Posterior cingulate gyrus (tissue), 11 donors: ENCODE data around the gene TRPC4AP.
A peak's percentile ranks its signal among the peaks of the same experiment; 100 is the strongest.

Source experiments
- DNase-seq, 10 donors: peaks; one replicate each; pipeline versions ENCODE4 v3.0.0 to v3.0.0-alpha.2; 2020 to 2021; ENCODE audit warnings: mixed read lengths in 3 of 10
- intact Hi-C: fragments of 100-400 bp; cut with DNase I; formaldehyde crosslinking; loops from one replicate; pipeline ENCODE4 v1.15.1; 2023

Gene TRPC4AP

DNA sequence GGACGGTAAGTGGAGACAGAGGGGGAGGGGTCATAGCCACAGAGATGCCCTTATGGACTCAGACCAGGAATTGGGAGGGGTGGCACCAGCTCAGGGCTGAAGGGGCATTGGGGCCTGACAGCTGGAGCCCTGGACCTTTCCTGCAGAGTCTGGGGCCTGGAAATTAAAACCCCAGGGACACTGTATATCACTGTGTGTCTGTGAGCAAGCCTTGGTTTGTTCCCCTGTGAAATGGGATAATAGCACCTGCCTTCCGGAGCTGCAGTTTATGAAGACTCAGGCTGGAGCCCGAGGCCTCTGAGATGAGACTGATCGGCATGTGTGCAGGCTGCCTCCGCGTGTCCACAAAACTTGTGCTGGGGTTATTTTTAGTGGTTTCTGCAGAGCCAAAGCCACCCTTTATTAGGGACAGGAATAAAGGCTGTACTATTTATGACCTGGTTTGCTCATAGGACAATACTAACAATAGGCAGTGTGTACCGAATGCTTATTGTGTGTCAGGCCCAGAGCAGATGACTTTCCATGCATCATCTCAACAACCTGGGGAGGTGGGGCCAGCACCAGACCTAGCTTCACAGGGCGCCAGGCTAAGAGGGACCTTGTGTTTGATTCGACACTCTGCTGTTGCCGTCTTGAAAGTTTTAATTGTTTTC is 114.4 kb downstream of the TRPC4AP start:
- intact Hi-C loops = no loop called here
- DNase-seq = peak in 3 of 10 donors; percentile 18 to 66 (median 31)

GRCh38 chr20:34977365-34978091 is 115.1 kb downstream of the TRPC4AP start:
- intact Hi-C loops = no loop called here
- peak in 3 of 10 donors; percentile 42 to 55 (median 45) for DNase-seq

- intact Hi-C loops = no loop called here
- DNase-seq = peak in 2 of 10 donors; percentile 34 to 47
Observed at GRCh38 chr20:34976286-34976685, 116.3 kb downstream of the TRPC4AP start.

GRCh38 chr20:34974246-34974645 is 118.4 kb downstream of the TRPC4AP start:
- peak in 1 of 10 donors; percentile 12 for DNase-seq
- intact Hi-C loops = loop anchor here (5.0 kb wide), 1 partner anchor 118 kb away; the partner anchor contains the start of gene TRPC4AP

DNA sequence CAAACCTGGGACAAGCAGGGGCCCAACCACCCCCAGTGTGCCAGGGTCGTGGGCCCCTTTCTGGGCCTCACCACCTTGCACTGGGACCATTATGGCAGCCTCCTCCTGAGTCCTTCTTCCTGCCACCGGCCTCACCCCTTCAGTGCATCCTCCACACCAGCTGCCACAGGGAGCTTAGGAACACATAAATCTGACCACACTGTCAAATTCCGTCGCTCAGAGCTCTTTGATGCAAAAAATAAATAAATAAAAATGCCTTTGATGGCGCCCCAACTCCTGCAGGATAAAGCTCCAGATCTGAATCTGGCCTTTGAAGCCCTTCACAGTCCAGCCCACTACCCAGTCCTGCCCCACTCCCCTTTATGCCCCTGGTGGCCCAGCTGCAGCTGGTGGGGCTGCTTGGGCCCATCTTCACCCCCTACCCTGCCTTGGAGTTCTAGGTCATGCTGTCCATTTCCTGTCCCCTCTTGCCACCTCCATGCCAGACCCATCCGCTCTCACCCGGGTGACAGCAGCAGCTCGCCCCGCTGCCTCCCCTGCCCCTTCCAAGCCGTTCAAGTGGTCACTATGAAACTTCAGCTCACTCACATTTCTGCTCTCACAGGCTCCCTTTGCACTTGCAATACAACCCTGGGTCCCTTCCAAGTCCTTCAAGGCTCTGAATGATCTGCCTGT is 120.9 kb downstream of the TRPC4AP start:
- intact Hi-C loops = loop anchor here (5.0 kb wide), 1 partner anchor 121 kb away; the partner anchor contains the start of gene TRPC4AP
- peak in 2 of 10 donors; percentile 58 to 74 for DNase-seq

GRCh38 chr20:34970846-34971560 is 121.6 kb downstream of the TRPC4AP start:
- intact Hi-C loops = loop anchor here (5.0 kb wide), 1 partner anchor 121 kb away; the partner anchor contains the start of gene TRPC4AP
- peak in 2 of 10 donors; percentile 49 to 83 for DNase-seq

- peak in 8 of 10 donors; percentile 48 to 96 (median 68) for DNase-seq
- intact Hi-C loops = loop anchor here (5.0 kb wide), 1 partner anchor 122 kb away; the partner anchor contains the start of gene TRPC4AP
Observed at GRCh38 chr20:34970193-34970840, 122.3 kb downstream of the TRPC4AP start.

GRCh38 chr20:34968042-34968775 is 124.4 kb downstream of the TRPC4AP start:
- DNase-seq = peak in 1 of 10 donors; percentile 52
- intact Hi-C loops = no loop called here

GRCh38 chr20:34967421-34967820 is 125.2 kb downstream of the TRPC4AP start:
- intact Hi-C loops = no loop called here

DNA sequence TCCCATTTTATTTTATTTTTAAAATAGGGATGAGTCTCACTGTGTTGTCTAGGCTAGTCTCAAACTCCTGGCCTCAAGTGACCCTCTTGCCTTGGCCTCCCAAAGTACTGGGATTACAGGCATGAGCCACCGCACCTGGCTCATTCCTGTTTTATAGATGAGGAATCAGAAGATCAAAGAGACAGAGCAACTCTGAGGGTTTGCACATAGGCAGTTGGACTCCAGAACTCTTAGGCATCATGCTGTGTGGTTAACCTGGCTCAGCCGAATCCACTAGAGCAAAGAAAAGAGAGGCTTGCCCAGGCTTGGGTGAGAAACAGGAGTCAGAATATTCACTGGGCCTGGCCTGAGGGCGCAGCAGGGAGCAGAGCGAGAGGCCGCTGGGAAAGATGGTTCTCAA is 127.6 kb downstream of the TRPC4AP start:
- intact Hi-C loops = no loop called here
- DNase-seq = no peak

More at GRCh38 chr20:34967421-34967820, 125.2 kb downstream of the TRPC4AP start:
- DNase-seq = peak in 1 of 10 donors; percentile 68

DNA sequence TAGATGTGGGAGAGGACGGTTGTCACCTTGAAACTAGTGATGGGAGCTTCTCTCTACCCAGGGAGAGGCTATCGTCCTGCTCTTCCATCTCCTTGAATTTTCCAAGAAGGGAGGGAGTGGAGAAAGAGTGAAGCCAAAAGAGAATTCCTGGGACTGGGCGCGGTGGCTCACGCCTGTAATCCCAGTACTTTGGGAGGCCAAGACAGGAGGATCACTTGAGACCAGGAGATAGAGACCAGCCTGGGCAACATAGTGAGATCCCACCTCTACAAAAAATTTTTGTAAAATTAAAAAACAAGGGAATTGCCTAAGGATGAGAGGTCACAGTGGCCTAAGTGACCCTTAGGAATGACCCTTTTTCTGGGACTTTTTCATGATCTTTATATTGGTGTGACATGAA is 128.1 kb downstream of the TRPC4AP start:
- no peak for DNase-seq
- intact Hi-C loops = no loop called here

GRCh38 chr20:34956751-34957472 is 135.7 kb downstream of the TRPC4AP start:
- peak in 1 of 10 donors; percentile 55 for DNase-seq
- intact Hi-C loops = loop anchor here (5.0 kb wide), 1 partner anchor 40 kb away; no protein-coding TSS in a partner anchor

DNA sequence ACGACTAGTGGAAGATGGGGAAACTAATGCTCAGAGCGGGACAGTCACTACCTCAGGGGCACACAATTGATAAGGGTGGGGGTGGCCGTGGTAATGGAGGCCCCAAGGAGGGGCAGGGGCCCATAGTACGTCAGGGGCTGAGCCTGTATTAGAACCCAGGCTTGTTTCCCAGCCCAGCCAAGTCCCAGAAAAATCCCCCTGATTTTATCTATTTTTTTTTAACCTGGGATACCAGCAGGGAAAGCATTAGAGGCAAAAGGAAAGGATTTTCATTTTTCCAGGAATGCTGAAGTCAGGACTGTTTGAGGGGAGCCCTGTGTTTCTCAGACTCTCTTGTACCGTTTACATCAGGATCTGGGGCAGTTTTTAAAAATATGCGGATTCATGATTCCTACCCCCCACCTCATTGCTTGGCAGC is 136.6 kb downstream of the TRPC4AP start:
- intact Hi-C loops = loop anchor here (5.0 kb wide), 1 partner anchor 41 kb away; no protein-coding TSS in a partner anchor
- DNase-seq = peak in 1 of 10 donors; percentile 3

DNA sequence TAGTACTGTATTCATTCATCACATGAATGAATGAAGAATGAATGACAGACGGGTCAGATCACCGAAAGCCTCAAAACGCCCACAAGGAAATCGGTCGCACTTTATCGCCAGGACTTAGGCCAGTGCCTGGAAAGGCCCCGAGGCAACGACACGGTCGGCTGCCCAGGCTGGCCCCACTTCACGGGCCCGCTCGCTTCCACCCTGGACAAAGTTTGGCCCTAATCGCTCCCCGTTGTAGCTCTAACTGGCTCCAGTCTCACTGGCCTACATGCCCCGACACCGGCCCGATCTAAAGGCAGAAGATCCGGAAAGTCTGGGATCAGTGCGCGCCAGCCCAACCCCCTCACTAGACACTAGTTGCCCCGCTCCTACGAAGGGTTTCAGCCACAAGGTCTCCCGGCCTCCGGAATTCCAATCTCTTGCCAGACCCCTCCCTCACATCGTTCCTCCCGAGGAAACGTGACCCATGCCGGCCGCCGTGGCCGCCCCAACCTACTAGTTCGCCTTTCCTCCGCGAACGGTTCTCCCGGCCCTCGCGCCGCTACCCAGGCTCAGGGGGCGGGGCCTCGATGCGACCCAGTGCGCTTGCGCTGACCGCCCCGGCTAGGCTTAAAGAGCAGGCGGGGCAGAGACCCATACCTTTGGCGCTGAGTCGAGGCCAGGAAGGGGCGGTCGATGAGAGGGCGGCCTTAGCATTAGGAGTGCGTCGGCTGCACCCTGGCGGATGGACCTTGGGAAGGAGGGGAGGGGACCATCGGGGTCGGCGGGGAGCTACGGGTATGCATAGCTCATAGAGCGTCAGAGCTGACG is 137.2 kb downstream of the TRPC4AP start, which contains the start of the genes GSS and MYH7B:
TSS of gene GSS (minus strand) at position 576 of the 810 bp plus-strand sequence. CDS start 3,954 bp downstream, outside the sequence.
TSS of gene MYH7B (plus strand) at position 638 of the 810 bp plus-strand sequence. CDS start 22,138 bp downstream, outside the sequence.
- intact Hi-C loops = loop anchor here (1.0 to 5.0 kb wide), 3 partner anchors 42 to 137 kb away; partner anchors contain the start of gene TRPC4AP
- peak; percentile 93 to 99 (median 96) for DNase-seq

GRCh38 chr20:34954904-34955230 is 137.7 kb downstream of the TRPC4AP start:
- DNase-seq = peak in 3 of 10 donors; percentile 25 to 88 (median 69)
- intact Hi-C loops = loop anchor here (1.0 to 5.0 kb wide), 3 partner anchors 42 to 138 kb away; partner anchors contain the start of gene TRPC4AP

DNA sequence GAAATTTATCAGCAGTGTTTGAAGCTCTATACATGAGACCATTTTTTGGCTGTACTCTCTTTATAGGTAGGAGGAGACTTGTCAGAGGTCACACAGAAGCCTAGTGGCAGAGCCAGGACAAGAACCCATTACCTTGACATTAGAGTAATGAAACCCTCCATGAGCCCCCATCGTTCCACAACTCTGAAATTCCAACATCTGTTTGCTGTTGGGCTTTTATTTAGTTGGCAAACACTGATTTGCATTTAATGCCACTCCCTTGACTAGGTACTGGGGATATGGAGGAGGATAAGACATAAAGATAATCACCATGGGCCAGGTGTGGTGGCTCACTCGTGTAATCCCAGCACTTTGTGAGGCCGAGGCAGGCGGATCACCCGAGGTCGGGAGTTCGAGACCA is 138.6 kb downstream of the TRPC4AP start:
- intact Hi-C loops = loop anchor here (2.0 kb wide), 1 partner anchor 139 kb away; the partner anchor contains the start of gene TRPC4AP
- DNase-seq = no peak

DNA sequence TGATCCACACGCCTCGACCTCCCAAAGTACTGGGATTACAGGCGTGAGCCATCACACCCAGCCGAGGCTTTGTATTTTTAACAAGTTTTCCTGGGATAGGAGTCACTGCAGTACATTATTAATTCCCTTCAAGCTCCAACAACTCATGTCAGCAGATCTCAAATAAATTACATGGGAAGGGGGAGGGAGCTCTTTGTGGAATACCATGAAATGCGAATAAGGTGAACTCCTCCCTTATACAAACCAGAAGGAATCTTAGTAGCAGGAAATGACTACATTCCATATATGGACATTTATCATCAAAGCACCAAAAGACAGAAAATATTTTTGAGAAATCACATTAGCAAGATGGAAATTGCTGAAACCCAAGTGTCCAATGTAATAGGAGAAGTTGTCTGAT is 139.9 kb downstream of the TRPC4AP start:
- DNase-seq = no peak
- intact Hi-C loops = no loop called here
